ENCODE results near the gene BRME1.
A peak's percentile ranks its signal among the peaks of the same experiment; 100 is the strongest.

Gene BRME1

GRCh38 chr19:13905634-13906520 lies at the start of gene BRME1, which contains the start of gene CC2D1A:
Gene BRME1, minus strand, starts transcription at chr19:13906117. Its CDS starts 1,225 bp downstream, at chr19:13904892.
Gene CC2D1A, plus strand, starts transcription at chr19:13906201. Its CDS starts 241 bp downstream, at chr19:13906442.
- peak; percentile 94 for DNase-seq (ENCODE audit: low spot score)

- no peak for DNase-seq (ENCODE audit: low spot score)
Measured at GRCh38 chr19:13954185-13954584, 48.3 kb upstream of the BRME1 start.

- DNase-seq (ENCODE audit: low spot score) = peak; percentile 29
Measured at GRCh38 chr19:13952931-13953531, 47.1 kb upstream of the BRME1 start.

- peak; percentile 99 for DNase-seq (ENCODE audit: low spot score)
Measured at GRCh38 chr19:13952154-13952930, 46.4 kb upstream of the BRME1 start, which contains the start of gene DCAF15. Gene DCAF15, plus strand, starts transcription at chr19:13952509. Its CDS starts 4 bp downstream, at chr19:13952513.

GRCh38 chr19:13951799-13952153 lies 45.9 kb upstream of the BRME1 start:
- DNase-seq (ENCODE audit: low spot score) = no peak

GRCh38 chr19:13951043-13951442 lies 45.1 kb upstream of the BRME1 start:
- no peak for DNase-seq (ENCODE audit: low spot score)

GRCh38 chr19:13946414-13946813 lies 40.5 kb upstream of the BRME1 start:
- no peak for DNase-seq (ENCODE audit: low spot score)

GRCh38 chr19:13942023-13942684 lies 36.2 kb upstream of the BRME1 start:
- DNase-seq (ENCODE audit: low spot score) = no peak

- DNase-seq (ENCODE audit: low spot score) = no peak
Measured at GRCh38 chr19:13938301-13939064, 32.6 kb upstream of the BRME1 start, which contains the start of gene PODNL1. Gene PODNL1, minus strand, starts transcription at chr19:13938417. Its CDS starts 236 bp downstream, at chr19:13938181.

GRCh38 chr19:13937479-13938300 lies 31.8 kb upstream of the BRME1 start:
- DNase-seq (ENCODE audit: low spot score) = no peak

- no peak for DNase-seq (ENCODE audit: low spot score)
Measured at GRCh38 chr19:13935765-13936510, 30.0 kb upstream of the BRME1 start.

- no peak for DNase-seq (ENCODE audit: low spot score)
Measured at GRCh38 chr19:13934785-13935109, 28.8 kb upstream of the BRME1 start.

- no peak for DNase-seq (ENCODE audit: low spot score)
Measured at GRCh38 chr19:13932911-13933393, 27.0 kb upstream of the BRME1 start.

GRCh38 chr19:13932149-13932637 lies 26.3 kb upstream of the BRME1 start:
- DNase-seq (ENCODE audit: low spot score) = no peak

- DNase-seq (ENCODE audit: low spot score) = no peak
Measured at GRCh38 chr19:13931391-13932148, 25.7 kb upstream of the BRME1 start.

- DNase-seq (ENCODE audit: low spot score) = no peak
Measured at GRCh38 chr19:13930402-13930801, 24.5 kb upstream of the BRME1 start.

GRCh38 chr19:13929956-13930355 lies 24.0 kb upstream of the BRME1 start:
- no peak for DNase-seq (ENCODE audit: low spot score)

- no peak for DNase-seq (ENCODE audit: low spot score)
Measured at GRCh38 chr19:13929340-13929739, 23.4 kb upstream of the BRME1 start.
